ENCODE measurements around the gene SEC24C.
A peak's percentile ranks its signal among the peaks of the same experiment; 100 is the strongest.
"Not testable (repeated sequence)": the region's sequence is repeated elsewhere in the genome, so short reads cannot be mapped to it uniquely, and the experiment has no call there.

The SEC24C gene

DNA sequence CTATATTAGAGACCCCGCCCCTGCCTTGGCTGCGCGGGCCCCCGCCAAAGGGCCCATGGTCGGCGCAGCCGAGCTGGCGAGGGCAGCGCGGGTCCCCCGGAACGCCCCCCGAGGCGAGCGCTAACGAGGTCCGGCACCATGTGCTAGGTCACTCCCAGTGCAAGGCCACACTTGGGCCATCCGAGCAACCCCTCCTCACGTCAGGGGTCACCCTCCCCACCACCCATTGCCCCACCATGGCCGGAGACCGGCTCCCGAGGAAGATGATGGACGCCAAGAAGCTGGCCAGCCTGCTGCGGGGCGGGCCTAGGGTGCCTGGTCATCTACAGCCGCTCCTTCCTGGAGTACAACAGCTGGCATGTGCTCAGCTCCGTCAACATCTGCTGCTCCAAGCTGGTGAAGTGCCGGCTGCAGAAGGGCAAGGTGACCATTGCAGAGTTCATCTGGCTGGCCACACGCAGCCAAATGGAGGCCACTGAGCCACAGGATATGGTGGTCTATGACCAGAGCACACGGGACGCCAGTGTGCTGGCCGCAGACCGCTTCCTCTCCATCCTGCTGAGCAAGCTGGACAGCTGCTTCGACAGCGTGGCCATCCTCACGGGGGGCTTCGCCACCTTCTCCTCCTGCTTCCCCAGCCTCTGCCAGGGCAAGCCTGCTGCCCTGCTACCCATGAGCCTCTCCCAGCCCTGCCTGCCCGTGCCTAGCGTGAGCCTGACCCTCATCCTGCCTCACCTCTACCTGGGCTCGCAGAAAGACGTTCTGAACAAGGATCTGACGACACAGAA lies 12.4 kb upstream of the SEC24C start:
- DNase-seq = no peak

- DNase-seq = no peak
These were observed 11.7 kb upstream of the SEC24C start for GRCh38 chr10:73732426-73732825.

DNA sequence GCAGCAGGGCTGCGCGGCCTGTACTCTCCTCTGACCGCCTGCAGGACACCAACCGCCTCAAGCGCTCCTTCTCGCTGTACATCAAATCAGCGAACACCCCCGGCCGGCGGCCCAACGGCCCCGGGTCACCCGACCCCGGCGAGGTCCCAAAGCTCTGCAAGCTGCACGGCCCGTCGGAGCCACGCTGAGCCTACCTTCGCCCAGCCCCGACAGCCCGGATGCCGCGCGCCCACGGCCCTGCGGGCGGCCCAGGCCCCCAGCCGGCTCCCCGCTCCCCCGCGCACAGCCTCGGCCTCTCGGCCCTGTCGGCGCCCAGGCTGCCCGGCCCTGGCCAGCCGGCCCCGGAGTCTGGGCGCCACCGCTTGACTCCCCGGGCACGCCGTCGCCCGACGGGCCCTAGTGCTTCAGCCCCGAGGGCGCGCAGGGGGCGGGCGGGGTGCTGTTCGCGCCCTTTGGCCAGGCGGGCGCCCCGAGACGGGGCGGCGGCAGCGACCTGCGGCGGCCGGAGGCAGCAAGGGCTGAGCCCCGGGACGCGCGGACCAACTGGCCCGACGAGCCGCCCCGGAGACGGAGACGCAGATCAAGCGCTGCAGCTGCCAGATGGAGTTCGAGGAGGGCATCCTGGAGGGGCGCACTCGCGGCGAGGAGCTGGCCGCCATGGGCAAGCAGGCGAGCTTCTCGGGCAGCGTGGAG lies 11.1 kb upstream of the SEC24C start:
- no peak for DNase-seq

GRCh38 chr10:73734028-73734720 lies 10.0 kb upstream of the SEC24C start:
- no peak for DNase-seq

- no peak for DNase-seq
These were observed 9.3 kb upstream of the SEC24C start for GRCh38 chr10:73734796-73735305.

DNA sequence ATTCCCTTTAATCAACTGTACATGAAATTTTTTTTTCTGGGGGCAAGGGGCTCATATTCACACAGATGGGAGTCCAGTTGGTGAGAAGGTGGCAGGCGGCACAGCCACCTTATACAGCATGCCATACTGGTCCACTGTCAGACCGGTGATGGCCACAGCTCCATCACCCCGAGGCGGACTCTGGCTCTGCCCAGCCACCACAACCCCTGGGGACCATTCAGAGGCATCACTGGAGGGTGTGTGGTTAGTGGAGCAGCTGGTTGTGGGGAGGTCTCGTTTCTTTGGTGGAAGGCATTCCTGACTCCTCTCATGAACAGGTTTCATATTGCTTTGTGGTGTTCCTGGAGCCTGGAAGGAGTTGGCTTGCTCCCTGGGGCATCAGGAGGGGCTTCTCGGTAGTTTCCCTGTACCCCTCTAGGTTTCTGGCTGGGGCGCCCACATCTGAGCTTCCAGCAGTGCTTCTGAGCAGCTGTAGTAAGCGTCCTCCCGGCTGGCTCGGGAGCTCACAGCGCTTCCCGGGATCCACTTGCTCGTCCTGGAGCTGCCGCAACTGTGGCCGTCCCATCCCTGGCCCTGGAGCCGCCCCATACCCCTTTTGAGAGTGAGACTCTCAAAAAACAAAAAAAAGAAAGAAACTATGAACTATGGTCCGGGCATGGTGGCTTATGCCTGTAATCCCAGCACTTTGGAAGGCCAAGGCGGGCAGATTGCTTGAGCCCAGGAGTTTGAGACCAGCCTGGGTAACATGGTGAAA lies 3.5 kb upstream of the SEC24C start:
- not testable (repeated sequence) for DNase-seq

DNA sequence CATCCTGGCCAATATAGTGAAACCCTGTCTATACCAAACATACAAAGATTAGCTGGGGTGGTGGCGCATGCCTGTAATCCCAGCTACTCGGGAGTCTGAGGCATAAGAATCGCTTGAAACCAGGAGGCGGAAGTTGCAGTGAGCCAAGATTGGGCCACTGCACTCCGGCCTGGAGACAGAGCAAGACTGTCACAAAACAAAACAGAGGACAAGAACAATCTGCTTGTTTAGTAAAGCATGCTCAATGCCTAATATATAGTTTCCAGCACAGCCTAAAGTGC lies 1.8 kb upstream of the SEC24C start:
- no peak for DNase-seq

DNA sequence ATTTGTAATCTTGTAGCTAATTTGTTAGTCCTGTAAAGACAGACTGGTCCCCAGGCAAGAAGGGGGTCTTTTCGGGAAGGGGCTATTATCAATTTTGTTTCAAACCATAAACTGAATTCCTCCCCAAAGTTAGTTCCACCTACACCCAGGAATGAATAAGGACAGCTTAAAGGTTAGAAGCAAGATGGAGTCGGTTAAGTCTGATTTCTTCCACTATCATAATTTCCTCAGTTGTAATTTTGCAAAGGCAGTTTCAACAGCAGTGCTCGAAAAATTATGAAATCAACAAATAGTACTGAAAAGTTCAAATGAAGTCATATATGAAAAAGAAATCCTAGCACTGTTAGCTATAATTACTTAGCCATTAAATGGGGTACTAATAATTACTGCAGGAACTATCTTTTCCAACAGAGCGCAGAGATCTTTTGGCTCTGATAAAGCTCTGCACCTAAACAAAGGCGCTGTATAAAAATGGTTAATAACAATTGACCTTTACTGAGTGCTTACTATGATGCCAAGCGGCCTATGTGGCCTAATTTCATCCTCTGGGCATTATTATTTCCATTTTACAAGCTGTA lies 756 bp upstream of the SEC24C start:
- DNase-seq = no peak

- DNase-seq = no peak
These were observed 448 bp downstream of the SEC24C start for GRCh38 chr10:73744664-73744975.

DNA sequence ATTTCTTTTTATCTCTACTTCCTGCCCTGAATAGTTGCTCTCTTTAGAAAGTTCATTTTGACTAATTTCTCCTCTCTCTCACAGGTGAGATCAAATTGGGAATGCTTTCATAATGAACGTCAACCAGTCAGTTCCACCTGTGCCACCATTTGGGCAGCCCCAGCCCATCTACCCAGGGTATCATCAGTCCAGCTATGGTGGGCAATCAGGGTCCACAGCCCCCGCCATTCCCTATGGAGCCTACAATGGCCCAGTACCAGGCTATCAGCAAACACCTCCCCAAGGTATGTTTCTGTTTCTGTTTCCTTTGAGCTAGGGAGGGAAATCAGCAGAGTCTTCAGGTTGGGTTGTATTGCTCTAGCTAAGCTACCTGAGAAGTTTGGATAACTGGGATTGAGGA lies 2.5 kb downstream of the SEC24C start:
- DNase-seq = no peak

- no peak for DNase-seq
These were observed 6.6 kb downstream of the SEC24C start for GRCh38 chr10:73750819-73751218.

DNA sequence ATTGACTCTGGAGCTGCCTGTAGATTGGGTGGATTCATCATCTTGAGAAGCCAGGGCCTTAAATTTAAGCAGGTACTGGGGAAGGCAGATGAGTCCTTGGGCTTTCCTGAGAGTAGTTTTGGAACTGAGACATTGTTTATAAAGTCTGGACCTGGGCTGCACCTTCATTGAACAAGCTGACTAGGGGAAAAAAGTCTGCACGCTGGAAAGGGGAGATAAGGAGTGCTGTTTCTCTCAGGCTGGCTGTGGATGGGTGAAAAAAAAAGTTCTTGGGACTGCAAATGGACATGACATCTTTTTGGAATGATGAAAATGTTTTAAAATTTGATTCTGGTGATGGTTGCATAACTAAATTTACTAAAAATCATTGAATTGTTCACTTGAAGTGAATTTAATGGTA lies 12.0 kb downstream of the SEC24C start:
- no peak for DNase-seq

DNA sequence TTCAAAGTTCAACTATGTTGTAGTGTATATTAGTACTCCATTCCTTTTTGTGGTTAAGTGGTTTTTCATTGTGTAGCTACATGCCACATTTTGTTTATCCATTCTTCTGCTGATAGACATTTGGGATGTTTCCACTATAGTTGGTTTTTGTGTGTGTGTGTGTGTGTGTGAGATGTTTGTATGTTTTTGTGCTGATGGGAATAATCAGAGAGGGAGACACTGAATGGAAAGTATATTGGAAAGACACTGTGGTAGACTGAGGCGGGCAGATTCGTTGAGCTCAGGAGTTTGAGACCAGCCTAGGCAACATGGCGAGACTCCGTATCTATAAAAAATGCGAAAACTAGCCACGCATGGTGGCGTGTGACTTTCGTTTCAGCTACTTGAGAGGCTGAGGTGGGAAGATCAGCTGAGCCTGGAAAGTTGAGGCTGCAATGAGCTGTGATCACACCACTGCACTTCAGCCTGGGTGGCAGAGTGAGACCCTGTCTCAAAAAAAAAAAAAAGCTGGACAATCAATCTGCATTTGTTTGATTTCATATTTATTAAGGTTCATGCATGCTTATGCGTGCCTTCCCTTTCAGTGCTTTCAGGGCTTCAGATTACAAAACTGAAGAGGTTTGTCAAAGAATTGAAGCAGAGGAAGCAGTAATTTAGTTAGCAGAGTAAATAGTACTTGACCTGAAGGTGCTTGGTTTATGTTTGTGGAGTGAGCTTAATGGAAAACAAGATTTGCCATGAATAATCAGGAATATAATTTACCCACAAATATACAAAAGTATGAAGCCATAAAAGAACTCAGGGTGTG lies 14.7 kb downstream of the SEC24C start:
- no peak for DNase-seq

- DNase-seq = peak; percentile 58
These were observed 15.4 kb downstream of the SEC24C start for GRCh38 chr10:73759512-73760115.

GRCh38 chr10:73761781-73762180 lies 17.6 kb downstream of the SEC24C start:
- no peak for DNase-seq

DNA sequence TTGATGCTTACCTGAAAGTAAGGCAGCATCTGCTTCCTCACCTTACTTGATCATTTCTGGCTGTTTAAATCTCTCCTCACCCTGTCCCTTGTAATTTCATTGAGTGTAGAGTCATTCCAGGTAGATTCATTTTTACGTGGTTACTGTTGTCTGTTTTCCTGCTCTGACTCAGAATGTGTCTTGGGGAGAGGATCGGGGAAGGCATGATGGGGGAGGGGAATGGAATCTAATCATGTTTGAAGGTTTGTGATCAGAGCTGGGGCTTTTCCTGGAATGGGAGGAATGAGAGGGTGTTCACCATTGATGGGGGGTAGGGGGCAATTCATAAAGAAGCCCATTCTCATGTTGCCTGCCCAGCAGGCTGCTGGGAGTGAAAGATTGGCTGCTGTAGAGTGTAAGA lies 18.7 kb downstream of the SEC24C start:
- DNase-seq = no peak

DNA sequence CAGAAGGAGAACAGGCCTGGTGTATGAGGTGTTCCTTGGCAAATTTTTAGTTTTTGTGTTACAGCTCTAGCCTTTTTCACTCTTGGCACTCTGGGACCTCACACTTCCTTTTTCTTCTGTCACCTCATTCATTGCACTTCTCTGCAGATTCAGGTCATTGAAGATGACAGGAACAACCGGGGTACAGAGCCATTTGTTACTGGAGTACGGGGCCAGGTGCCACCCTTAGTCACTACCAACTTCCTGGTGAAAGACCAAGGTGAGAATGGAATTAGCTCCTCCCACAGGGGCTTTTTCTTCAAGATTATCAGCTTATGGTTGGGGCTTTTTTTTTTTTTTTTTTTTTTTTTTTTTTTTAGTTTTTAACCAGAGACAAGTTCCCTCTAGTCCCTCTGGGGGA lies 19.2 kb downstream of the SEC24C start:
- no peak for DNase-seq

GRCh38 chr10:73765066-73765465 lies 20.9 kb downstream of the SEC24C start:
- no peak for DNase-seq

DNA sequence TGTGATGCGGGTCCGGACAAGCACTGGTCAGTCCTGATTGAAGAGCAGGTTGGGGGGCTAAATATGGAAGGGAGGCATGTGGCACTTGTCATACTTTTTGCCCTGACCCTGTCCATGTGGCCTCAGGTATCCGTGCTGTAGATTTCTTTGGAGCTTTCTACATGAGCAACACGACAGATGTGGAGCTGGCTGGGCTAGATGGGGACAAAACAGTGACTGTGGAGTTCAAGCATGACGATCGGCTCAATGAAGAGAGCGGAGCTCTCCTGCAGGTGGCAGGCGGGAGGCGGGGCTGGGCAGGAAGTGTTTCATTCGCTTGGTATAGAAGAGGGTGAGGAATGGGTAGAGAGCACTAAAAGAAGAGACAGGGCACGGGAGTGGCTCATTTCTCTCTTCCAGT lies 24.7 kb downstream of the SEC24C start:
- peak; percentile 34 for DNase-seq

DNA sequence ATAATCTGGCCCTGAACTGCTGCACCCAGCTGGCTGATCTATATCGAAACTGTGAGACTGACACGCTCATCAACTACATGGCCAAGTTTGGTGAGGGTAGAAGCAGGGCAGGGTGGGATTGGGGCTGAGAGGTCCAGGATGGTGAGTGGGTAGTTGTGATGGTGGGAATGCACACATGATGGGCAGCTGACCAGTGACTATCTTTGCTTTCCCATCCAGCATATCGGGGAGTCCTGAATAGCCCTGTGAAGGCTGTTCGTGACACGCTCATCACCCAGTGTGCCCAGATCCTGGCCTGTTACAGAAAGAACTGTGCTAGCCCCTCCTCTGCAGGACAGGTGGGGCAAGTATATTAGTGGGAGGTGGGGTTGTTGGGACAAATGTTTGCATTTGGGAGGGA lies 25.2 kb downstream of the SEC24C start:
- DNase-seq = no peak

DNA sequence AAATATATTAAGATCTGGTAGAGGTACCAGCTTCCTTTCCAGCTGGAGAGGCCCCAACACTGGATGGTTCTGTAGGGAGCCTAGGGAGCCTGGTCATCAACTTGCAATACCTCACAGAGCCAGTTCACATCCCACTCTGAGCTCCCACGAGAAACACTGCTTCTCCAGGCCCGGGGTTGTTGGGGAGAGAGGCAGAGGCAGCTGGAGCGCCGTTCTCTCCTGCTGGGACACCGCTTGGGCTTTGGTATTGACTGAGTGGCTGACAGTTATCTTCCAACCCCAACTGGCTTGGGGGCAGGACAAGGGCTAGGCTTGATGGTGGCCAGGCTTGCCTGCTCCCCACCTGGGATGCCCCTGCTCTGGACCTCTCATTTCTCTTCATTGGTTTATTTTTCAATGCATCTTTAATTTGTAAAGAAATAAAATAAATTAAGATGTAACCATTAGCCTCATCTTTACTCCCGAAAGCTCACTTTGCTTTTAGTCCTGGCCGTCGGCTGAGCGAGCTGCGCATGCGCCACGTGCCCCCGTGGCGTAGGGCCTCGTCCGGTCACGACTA lies 27.6 kb downstream of the SEC24C start:
- DNase-seq = peak; percentile 72

All from activated gamma-delta T cell (primary cell).